AG10803 (cell line): ENCODE data around the gene CCDC187.
"Not testable (repeated sequence)": the region's sequence is repeated elsewhere in the genome, so short reads cannot be mapped to it uniquely, and the experiment has no call there.

ENCODE experiments used
- DNase-seq: peaks from one replicate; pipeline ENCODE4 v3.0.0; 2010; ENCODE audit warnings: low read depth
- H3K4me3 ChIP-seq: 2 replicates; pipeline ENCODE4 v1.5.1; 2011; ENCODE audit warnings: mild to moderate bottlenecking, low read length, control low read depth
- CTCF ChIP-seq: conservative IDR thresholded peaks from 2 replicates; pipeline ENCODE4 v1.5.1; 2011; ENCODE audit warnings: mild to moderate bottlenecking, low read length, control low read depth, inconsistent platforms

CCDC187 gene

GRCh38 chr9:136237486-136238341, 66.2 kb downstream of the CCDC187 start:
- no peak for TF ChIP-seq CTCF

GRCh38 chr9:136236471-136237410, 67.2 kb downstream of the CCDC187 start:
- H3K4me3 ChIP-seq, DNase-seq: not testable (repeated sequence)

More at GRCh38 chr9:136237486-136238341, 66.2 kb downstream of the CCDC187 start:
- no peak for DNase-seq
- H3K4me3 ChIP-seq = no peak overlapping the region

GRCh38 chr9:136235709-136236455, 68.0 kb downstream of the CCDC187 start:
- no peak overlapping the region for H3K4me3 ChIP-seq
- no peak for TF ChIP-seq CTCF
- no peak for DNase-seq

GRCh38 chr9:136235171-136235570, 68.7 kb downstream of the CCDC187 start:
- no peak for DNase-seq
- no peak overlapping the region for H3K4me3 ChIP-seq
- TF ChIP-seq CTCF = no peak

GRCh38 chr9:136234597-136234996, 69.3 kb downstream of the CCDC187 start:
- no peak overlapping the region for H3K4me3 ChIP-seq
- no peak for DNase-seq
- no peak for TF ChIP-seq CTCF

GRCh38 chr9:136233868-136234267, 70.0 kb downstream of the CCDC187 start:
- TF ChIP-seq CTCF = no peak
- no peak overlapping the region for H3K4me3 ChIP-seq
- DNase-seq = no peak

- no peak for TF ChIP-seq CTCF
- DNase-seq = no peak
- no peak overlapping the region for H3K4me3 ChIP-seq
Observed at GRCh38 chr9:136233411-136233810, 70.5 kb downstream of the CCDC187 start.
